ENCODE results near the gene ACCSL.

The ACCSL gene

GRCh38 chr11:44094260-44094868, 46.6 kb downstream of the ACCSL start:
- FAIRE-seq: peak; percentile 69
- DNase-seq (ENCODE audit: insufficient read length, low spot score): peak; percentile 82

GRCh38 chr11:44095506-44096359, 48.0 kb downstream of the ACCSL start, which contains the start of gene EXT2:
TSS of gene EXT2 (plus strand) at chr11:44095678. CDS start at chr11:44107713, 12,035 bp downstream.
- DNase-seq (ENCODE audit: insufficient read length, low spot score): peak; percentile 93
- FAIRE-seq: peak; percentile 80

GRCh38 chr11:44096360-44097185, 48.8 kb downstream of the ACCSL start:
- FAIRE-seq: no peak

GRCh38 chr11:44097821-44098220, 50.0 kb downstream of the ACCSL start:
- no peak for FAIRE-seq
- DNase-seq (ENCODE audit: insufficient read length, low spot score): no peak

More at GRCh38 chr11:44096360-44097185, 48.8 kb downstream of the ACCSL start:
- no peak for DNase-seq (ENCODE audit: insufficient read length, low spot score)

- DNase-seq (ENCODE audit: insufficient read length, low spot score): no peak
- no peak for FAIRE-seq
These were observed 53.3 kb downstream of the ACCSL start for GRCh38 chr11:44101098-44101497.

- no peak for DNase-seq (ENCODE audit: insufficient read length, low spot score)
These were observed 56.9 kb downstream of the ACCSL start for GRCh38 chr11:44104481-44105294.

GRCh38 chr11:44108260-44108659, 60.5 kb downstream of the ACCSL start:
- no peak for DNase-seq (ENCODE audit: insufficient read length, low spot score)
- FAIRE-seq: no peak

More at GRCh38 chr11:44104481-44105294, 56.9 kb downstream of the ACCSL start:
- no peak for FAIRE-seq

Measured in HTR-8/SVneo (cell line).